ENCODE results near the gene GRIP2.

- TF ChIP-seq EZH2 (IDR thresholded peaks at IDR 0.05; ENCODE audit: low read length, missing control alignments): no peak
- TF ChIP-seq, protein P1, sequence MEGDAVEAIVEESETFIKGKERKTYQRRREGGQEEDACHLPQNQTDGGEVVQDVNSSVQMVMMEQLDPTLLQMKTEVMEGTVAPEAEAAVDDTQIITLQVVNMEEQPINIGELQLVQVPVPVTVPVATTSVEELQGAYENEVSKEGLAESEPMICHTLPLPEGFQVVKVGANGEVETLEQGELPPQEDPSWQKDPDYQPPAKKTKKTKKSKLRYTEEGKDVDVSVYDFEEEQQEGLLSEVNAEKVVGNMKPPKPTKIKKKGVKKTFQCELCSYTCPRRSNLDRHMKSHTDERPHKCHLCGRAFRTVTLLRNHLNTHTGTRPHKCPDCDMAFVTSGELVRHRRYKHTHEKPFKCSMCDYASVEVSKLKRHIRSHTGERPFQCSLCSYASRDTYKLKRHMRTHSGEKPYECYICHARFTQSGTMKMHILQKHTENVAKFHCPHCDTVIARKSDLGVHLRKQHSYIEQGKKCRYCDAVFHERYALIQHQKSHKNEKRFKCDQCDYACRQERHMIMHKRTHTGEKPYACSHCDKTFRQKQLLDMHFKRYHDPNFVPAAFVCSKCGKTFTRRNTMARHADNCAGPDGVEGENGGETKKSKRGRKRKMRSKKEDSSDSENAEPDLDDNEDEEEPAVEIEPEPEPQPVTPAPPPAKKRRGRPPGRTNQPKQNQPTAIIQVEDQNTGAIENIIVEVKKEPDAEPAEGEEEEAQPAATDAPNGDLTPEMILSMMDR (conservative IDR thresholded peaks at IDR 0.05 in 1 of 2, IDR thresholded peaks at IDR 0.05 in 1 of 2; ENCODE audit: low read depth in 1 of 2, low read length in 2 of 2): no peak
Measured at GRCh38 chr3:14583548-14584091, 43.5 kb upstream of the GRIP2 start.
